ENCODE measurements around the gene SULT1C2. TPM values are rescaled to one million over a fixed set of nuclear protein-coding genes. Genes with fewer than 3 reads are reported as not detected.
"Not testable (repeated sequence)": the region's sequence is repeated elsewhere in the genome, so short reads cannot be mapped to it uniquely, and the experiment has no call there.

SULT1C2 gene
- total RNA-seq, 2 donors from 2014 or later, result 0.98 to 3.7 TPM

GRCh38 chr2:108284566-108284965 is 4.1 kb upstream of the SULT1C2 start:
- intact Hi-C loops (cut with DNase I, micrococcal nuclease); ATAC-seq; DNase-seq: not testable (repeated sequence)

- no peak for DNase-seq
- intact Hi-C loops (cut with DNase I, micrococcal nuclease), result no loop called here
- ATAC-seq, result no peak
These were observed 3.1 kb upstream of the SULT1C2 start for GRCh38 chr2:108285616-108286015.

- DNase-seq (no peak), ATAC-seq (no peak)
- intact Hi-C loops (cut with DNase I, micrococcal nuclease), result no loop called here
These were observed 1.5 kb upstream of the SULT1C2 start for GRCh38 chr2:108287169-108287568.

GRCh38 chr2:108293850-108294249 is 5.2 kb downstream of the SULT1C2 start:
- ATAC-seq (no peak), DNase-seq (no peak)
- intact Hi-C loops (cut with DNase I, micrococcal nuclease), result no loop called here

- ATAC-seq (no peak), DNase-seq (no peak)
- intact Hi-C loops (cut with DNase I, micrococcal nuclease), result no loop called here
These were observed 8.9 kb downstream of the SULT1C2 start for GRCh38 chr2:108297436-108298141.

GRCh38 chr2:108301558-108301957 is 12.9 kb downstream of the SULT1C2 start:
- DNase-seq (no peak), ATAC-seq (peak; percentile 61)
- intact Hi-C loops (cut with DNase I, micrococcal nuclease), result no loop called here

GRCh38 chr2:108304975-108305374 is 16.3 kb downstream of the SULT1C2 start:
- no peak for ATAC-seq
- intact Hi-C loops (cut with DNase I, micrococcal nuclease), result no loop called here
- DNase-seq, result no peak

- no peak for ATAC-seq
- intact Hi-C loops (cut with DNase I, micrococcal nuclease), result no loop called here
- no peak for DNase-seq
These were observed 17.2 kb downstream of the SULT1C2 start for GRCh38 chr2:108305901-108306300.

GRCh38 chr2:108309903-108310302 is 21.2 kb downstream of the SULT1C2 start:
- DNase-seq, result no peak
- no peak for ATAC-seq
- intact Hi-C loops (cut with DNase I, micrococcal nuclease), result no loop called here

GRCh38 chr2:108314586-108315296 is 26.0 kb downstream of the SULT1C2 start:
- intact Hi-C loops (cut with DNase I, micrococcal nuclease), result no loop called here
- no peak for DNase-seq
- ATAC-seq, result peak; percentile 81

- DNase-seq, result peak in 1 of 2 donors; percentile 27
- intact Hi-C loops (cut with DNase I, micrococcal nuclease), result no loop called here
- peak; percentile 62 for ATAC-seq
These were observed 26.8 kb downstream of the SULT1C2 start for GRCh38 chr2:108315444-108315934.

- DNase-seq (no peak), ATAC-seq (peak; percentile 41)
- intact Hi-C loops (cut with DNase I, micrococcal nuclease), result no loop called here
These were observed 27.3 kb downstream of the SULT1C2 start for GRCh38 chr2:108316033-108316432.

- intact Hi-C loops (cut with DNase I, micrococcal nuclease), result no loop called here
- ATAC-seq (peak; percentile 52), DNase-seq (peak in 1 of 2 donors; percentile 12)
These were observed 28.0 kb downstream of the SULT1C2 start for GRCh38 chr2:108316461-108317258.

GRCh38 chr2:108320326-108320922 is 31.7 kb downstream of the SULT1C2 start:
- intact Hi-C loops (cut with DNase I, micrococcal nuclease), result no loop called here
- no peak for DNase-seq

GRCh38 chr2:108323619-108324018 is 34.9 kb downstream of the SULT1C2 start:
- DNase-seq (no peak), ATAC-seq (no peak)
- intact Hi-C loops (cut with DNase I, micrococcal nuclease), result no loop called here

More at GRCh38 chr2:108320326-108320922, 31.7 kb downstream of the SULT1C2 start:
- no peak for ATAC-seq

GRCh38 chr2:108324531-108325255 is 36.0 kb downstream of the SULT1C2 start:
- ATAC-seq (peak; percentile 24), DNase-seq (no peak)

GRCh38 chr2:108325756-108326155 is 37.1 kb downstream of the SULT1C2 start:
- intact Hi-C loops (cut with DNase I, micrococcal nuclease), result no loop called here
- ATAC-seq (no peak), DNase-seq (no peak)

More at GRCh38 chr2:108324531-108325255, 36.0 kb downstream of the SULT1C2 start:
- intact Hi-C loops (cut with DNase I, micrococcal nuclease), result no loop called here

GRCh38 chr2:108329771-108330170 is 41.1 kb downstream of the SULT1C2 start:
- intact Hi-C loops (cut with DNase I, micrococcal nuclease), result no loop called here
- no peak for DNase-seq
- ATAC-seq, result no peak

All from left colon (tissue), 2 donors.